RWPE2 (cell line): Measurements from ENCODE around the gene SUMF1.

Experiments used
- ATAC-seq: fragments of 200-7000 bp; cut with Tn5 transposase; 3 replicates; pipeline ENCODE4 v1.9.1; 2021; ENCODE audit warnings: low read depth
- DNase-seq: peaks from one replicate; pipeline ENCODE4 v3.0.0-alpha.2; 2020; ENCODE audit warnings: low spot score
- H3K27ac ChIP-seq: fragments of 450-650 bp; 2 replicates; pipeline ENCODE4 v1.5.1; 2017; ENCODE audit warnings: mild to moderate bottlenecking; ENCODE audit not compliant: poor library complexity, severe bottlenecking
- H3K27me3 ChIP-seq: fragments of 250-450 bp; sonication (Bioruptor Pico); 2 replicates; pipeline ENCODE4 v1.5.1; 2021; ENCODE audit warnings: mild to moderate bottlenecking, moderate library complexity; ENCODE audit not compliant: insufficient read depth, poor library complexity, severe bottlenecking
- H3K36me3 ChIP-seq: fragments of 250-450 bp; sonication (Bioruptor Pico); 2 replicates; pipeline ENCODE4 v1.5.1; 2020; ENCODE audit warnings: low read depth, mild to moderate bottlenecking, moderate library complexity
- H3K4me1 ChIP-seq: fragments of 250-450 bp; sonication (Bioruptor Pico); 2 replicates; pipeline ENCODE4 v1.5.1; 2021; ENCODE audit warnings: mild to moderate bottlenecking, moderate library complexity; ENCODE audit not compliant: insufficient read depth, poor library complexity, severe bottlenecking
- H3K4me3 ChIP-seq: fragments of 250-450 bp; sonication (Bioruptor Pico); 2 replicates; pipeline ENCODE4 v1.5.1; 2021; ENCODE audit warnings: mild to moderate bottlenecking, moderate library complexity; ENCODE audit not compliant: severe bottlenecking
- H3K9me3 ChIP-seq: fragments of 250-450 bp; sonication (Bioruptor Pico); 2 replicates; pipeline ENCODE4 v1.5.1; 2021; ENCODE audit warnings: mild to moderate bottlenecking, moderate library complexity; ENCODE audit not compliant: severe bottlenecking
- TF ChIP-seq, protein P1 (sequence below): fragments of 450-650 bp; IDR thresholded peaks from one replicate; pipeline ENCODE4 v1.5.1; 2017; ENCODE audit warnings: mild to moderate bottlenecking, moderate library complexity; ENCODE audit not compliant: poor library complexity, severe bottlenecking

SUMF1 gene

DNA sequence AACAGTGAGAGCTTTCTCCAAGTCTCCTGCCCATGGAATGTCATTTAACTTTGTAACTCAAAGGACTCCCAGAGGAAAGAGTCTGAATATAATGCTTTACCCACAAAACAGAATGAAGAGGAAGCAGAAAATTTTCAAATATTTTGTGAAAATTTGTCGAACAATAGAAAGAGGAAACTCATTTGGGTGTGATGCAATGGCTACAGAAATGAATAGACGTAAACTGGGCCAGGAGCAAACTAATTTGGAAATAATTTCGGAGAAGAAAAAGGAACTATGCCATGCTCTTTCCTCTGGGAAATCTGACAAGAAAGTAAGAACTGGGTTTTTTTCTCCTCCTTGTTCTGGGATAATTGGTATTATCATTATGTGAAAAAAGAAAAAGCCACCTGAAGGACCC lies 11.2 kb upstream of the SUMF1 start:
- ATAC-seq (no peak), DNase-seq (no peak)
- TF ChIP-seq, protein P1, sequence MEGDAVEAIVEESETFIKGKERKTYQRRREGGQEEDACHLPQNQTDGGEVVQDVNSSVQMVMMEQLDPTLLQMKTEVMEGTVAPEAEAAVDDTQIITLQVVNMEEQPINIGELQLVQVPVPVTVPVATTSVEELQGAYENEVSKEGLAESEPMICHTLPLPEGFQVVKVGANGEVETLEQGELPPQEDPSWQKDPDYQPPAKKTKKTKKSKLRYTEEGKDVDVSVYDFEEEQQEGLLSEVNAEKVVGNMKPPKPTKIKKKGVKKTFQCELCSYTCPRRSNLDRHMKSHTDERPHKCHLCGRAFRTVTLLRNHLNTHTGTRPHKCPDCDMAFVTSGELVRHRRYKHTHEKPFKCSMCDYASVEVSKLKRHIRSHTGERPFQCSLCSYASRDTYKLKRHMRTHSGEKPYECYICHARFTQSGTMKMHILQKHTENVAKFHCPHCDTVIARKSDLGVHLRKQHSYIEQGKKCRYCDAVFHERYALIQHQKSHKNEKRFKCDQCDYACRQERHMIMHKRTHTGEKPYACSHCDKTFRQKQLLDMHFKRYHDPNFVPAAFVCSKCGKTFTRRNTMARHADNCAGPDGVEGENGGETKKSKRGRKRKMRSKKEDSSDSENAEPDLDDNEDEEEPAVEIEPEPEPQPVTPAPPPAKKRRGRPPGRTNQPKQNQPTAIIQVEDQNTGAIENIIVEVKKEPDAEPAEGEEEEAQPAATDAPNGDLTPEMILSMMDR: no peak
- Histone ChIP-seq H3K27ac (no peak overlapping the region), H3K9me3 (no peaks in the 10 kb centered on the region), H3K27me3 (no peaks in the 10 kb centered on the region), H3K36me3 (no peaks in the 10 kb centered on the region), H3K4me1 (no peaks in the 10 kb centered on the region), H3K4me3 (no peak overlapping the region)

DNA sequence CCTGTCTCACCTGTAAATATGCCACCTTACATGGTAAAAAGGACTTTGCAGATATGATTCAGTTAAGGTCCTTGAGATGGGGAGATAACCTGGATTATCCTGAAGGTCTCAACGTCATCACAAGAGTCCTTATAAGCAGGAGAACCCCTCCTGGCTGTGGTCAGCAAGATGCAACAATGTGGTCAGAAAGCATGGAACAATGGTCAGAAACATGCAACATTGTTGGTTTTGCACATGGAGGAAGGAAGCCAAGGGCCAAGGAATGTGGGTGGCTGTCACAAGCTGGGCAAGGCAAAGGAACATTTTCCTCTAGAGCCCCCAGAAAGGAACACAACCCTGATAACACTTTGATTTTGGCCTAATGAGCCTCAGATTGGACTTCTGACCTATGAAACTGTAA lies 9.4 kb upstream of the SUMF1 start:
- TF ChIP-seq, protein P1: no peak
- H3K4me1 ChIP-seq: no peaks in the 10 kb centered on the region
- no peaks in the 10 kb centered on the region for H3K36me3 ChIP-seq
- DNase-seq: no peak
- no peak overlapping the region for H3K4me3 ChIP-seq
- no peak overlapping the region for H3K27ac ChIP-seq
- H3K9me3 ChIP-seq: no peaks in the 10 kb centered on the region
- H3K27me3 ChIP-seq: no peaks in the 10 kb centered on the region
- no peak for ATAC-seq

GRCh38 chr3:4475804-4476203 lies 8.7 kb upstream of the SUMF1 start:
- no peaks in the 10 kb centered on the region for H3K36me3 ChIP-seq
- no peaks in the 10 kb centered on the region for H3K4me1 ChIP-seq
- ATAC-seq (no peak), DNase-seq (no peak)
- H3K4me3 ChIP-seq: no peak overlapping the region
- H3K27me3 ChIP-seq: no peaks in the 10 kb centered on the region
- no peak overlapping the region for H3K27ac ChIP-seq
- TF ChIP-seq, protein P1: no peak
- H3K9me3 ChIP-seq: no peaks in the 10 kb centered on the region

DNA sequence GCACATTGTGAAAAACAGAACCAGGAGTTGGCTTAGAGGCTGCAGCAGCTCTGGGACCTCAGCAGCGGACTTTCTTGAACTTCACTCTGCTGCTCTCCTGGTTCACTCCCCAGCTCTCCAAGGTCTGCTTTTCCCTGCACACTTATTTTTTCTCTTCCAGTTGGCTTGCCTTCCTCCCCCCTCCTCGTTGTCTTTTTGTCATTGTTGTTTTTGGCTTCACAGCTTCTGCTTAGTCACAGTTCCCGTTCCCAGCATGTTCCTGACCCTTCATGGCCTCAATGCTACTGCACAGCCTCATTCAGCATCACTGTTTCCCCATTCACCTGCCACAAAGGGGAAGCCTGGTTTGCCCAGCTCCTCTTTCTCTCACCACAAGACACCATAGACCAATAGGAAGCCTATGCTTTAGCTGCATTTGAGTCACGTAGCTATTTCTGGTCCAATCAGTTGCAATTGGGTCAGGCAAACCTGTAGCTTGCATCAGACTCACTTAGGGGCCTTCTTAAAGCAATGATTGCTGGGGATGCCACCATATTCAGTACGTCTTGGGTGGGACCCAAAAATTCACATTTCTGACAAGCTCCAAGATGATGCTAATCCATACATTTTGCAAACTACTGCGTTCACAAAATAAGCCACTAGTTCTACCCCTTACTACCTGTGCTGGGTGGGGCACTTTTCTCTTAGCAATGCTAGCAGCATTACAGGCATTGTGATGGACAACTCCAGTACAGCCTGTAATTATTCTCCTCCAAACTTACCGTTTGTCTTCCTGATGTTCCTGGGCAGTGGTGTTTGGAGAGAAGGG lies 7.8 kb upstream of the SUMF1 start:
- no peak for DNase-seq

More for the DNA sequence above, 7.8 kb upstream of the SUMF1 start:
- no peaks in the 10 kb centered on the region for H3K36me3 ChIP-seq
- no peak overlapping the region for H3K27ac ChIP-seq
- no peaks in the 10 kb centered on the region for H3K27me3 ChIP-seq
- peak; percentile 47; the same call in 2 of the 3 replicates for ATAC-seq
- H3K4me3 ChIP-seq: no peak overlapping the region
- TF ChIP-seq, protein P1: no peak
- H3K4me1 ChIP-seq: no peaks in the 10 kb centered on the region
- no peaks in the 10 kb centered on the region for H3K9me3 ChIP-seq
